ENCODE results near the gene XPR1. TPM values are rescaled to one million over a fixed set of nuclear protein-coding genes. Genes with fewer than 3 reads are reported as not detected.

XPR1 gene
- total RNA-seq, 1 experiment from 2014 or later, result 19.9 TPM

GRCh38 chr1:180918519-180918918, 286.7 kb downstream of the XPR1 start:
- H3K9me3 ChIP-seq (ENCODE audit: control insufficient read depth in 1 of 2, insufficient read depth in 1 of 2, low read depth in 1 of 2, low read length in 2 of 2), result no peaks in the 10 kb centered on the region

More at GRCh38 chr1:180918519-180918918, 286.7 kb downstream of the XPR1 start:
- no peak overlapping the region for H3K4me2 ChIP-seq (ENCODE audit: low read length)
- ATAC-seq, result no peak
- no peaks in the 10 kb centered on the region for H3K79me2 ChIP-seq (ENCODE audit: insufficient read depth, low read length)
- H2AFZ ChIP-seq (ENCODE audit: low read depth, low read length, poor library complexity, severe bottlenecking), result no peak overlapping the region
- POLR2A ChIA-PET, result no interaction called here
- no peak overlapping the region for H3K27ac ChIP-seq (ENCODE audit: low read depth, low read length)
- H3K4me3 ChIP-seq (replicated peaks in 1 of 2; ENCODE audit: low read depth in 1 of 2, low read length in 2 of 2), result no peak overlapping the region
- no TSS peak for BruUV-seq (replicated peaks)
- no peaks in the 10 kb centered on the region for H4K20me1 ChIP-seq (ENCODE audit: insufficient read depth)
- no peaks in the 10 kb centered on the region for H3K4me1 ChIP-seq (ENCODE audit: control insufficient read depth in 1 of 2, insufficient read depth in 2 of 2, low read length in 2 of 2)
- RAD21 ChIA-PET (ENCODE audit: low non-redundant PET in 1 of 2, low total read pairs in 2 of 2, uncharacterized antibody in 2 of 2, unreplicated experiment in 2 of 2), result no interaction called here
- H3K27me3 ChIP-seq (ENCODE audit: insufficient read depth, low read length), result no peaks in the 10 kb centered on the region
- no peak overlapping the region for H3K9ac ChIP-seq (ENCODE audit: low read length)
- CTCF ChIA-PET, result no interaction called here
- H3K9me2 ChIP-seq (ENCODE audit: insufficient read depth), result no peaks in the 10 kb centered on the region
- H3K36me3 ChIP-seq (ENCODE audit: control insufficient read depth in 1 of 2, insufficient read depth in 2 of 2, low read length in 2 of 2), result no peaks in the 10 kb centered on the region
- no peak for DNase-seq (ENCODE audit: low read depth, low spot score)
- intact Hi-C loops (cut with micrococcal nuclease), result no loop called here
- TF ChIP-seq ELF1 (IDR thresholded peaks at IDR 0.05; ENCODE audit: borderline replicate concordance, low read depth) (no peak), ZFX (IDR thresholded peaks at IDR 0.05) (no peak), REST (IDR thresholded peaks at IDR 0.05; ENCODE audit: low read depth) (no peak), EZH2phosphoT487 (IDR thresholded peaks at IDR 0.05; ENCODE audit: borderline replicate concordance) (no peak), POLR2A (IDR thresholded peaks at IDR 0.05; ENCODE audit: borderline replicate concordance, extremely low read depth, insufficient read depth, insufficient read length) (no peak)

Measured in HCT116 (cell line).